Fibroblast of gingiva (primary cell): ENCODE results near the gene FBXL3.
A peak's percentile ranks its signal among the peaks of the same experiment; 100 is the strongest.
"Not testable (repeated sequence)": the region's sequence is repeated elsewhere in the genome, so short reads cannot be mapped to it uniquely, and the experiment has no call there.

Source experiments
- DNase-seq: peaks from one replicate; pipeline ENCODE4 v3.0.0-alpha.2; 2011; ENCODE audit warnings: low read depth

FBXL3 gene

GRCh38 chr13:77026255-77026860 is 601 bp downstream of the FBXL3 start:
- DNase-seq = peak; percentile 70

GRCh38 chr13:77022341-77022740 is 4.6 kb downstream of the FBXL3 start:
- peak; percentile 64 for DNase-seq

GRCh38 chr13:77019756-77020155 is 7.2 kb downstream of the FBXL3 start:
- no peak for DNase-seq

- DNase-seq = no peak
Measured at GRCh38 chr13:77016888-77017623, 9.9 kb downstream of the FBXL3 start.

- no peak for DNase-seq
Measured at GRCh38 chr13:77016251-77016812, 10.6 kb downstream of the FBXL3 start.

- DNase-seq = no peak
Measured at GRCh38 chr13:77014906-77015685, 11.9 kb downstream of the FBXL3 start.

- no peak for DNase-seq
Measured at GRCh38 chr13:77013853-77014542, 13.0 kb downstream of the FBXL3 start.

- DNase-seq = not testable (repeated sequence)
Measured at GRCh38 chr13:77009719-77010118, 17.2 kb downstream of the FBXL3 start.

GRCh38 chr13:77009011-77009410 is 17.9 kb downstream of the FBXL3 start:
- no peak for DNase-seq

GRCh38 chr13:77008337-77008736 is 18.6 kb downstream of the FBXL3 start:
- not testable (repeated sequence) for DNase-seq

- DNase-seq = peak; percentile 33
Measured at GRCh38 chr13:77002590-77003190, 24.3 kb downstream of the FBXL3 start.

GRCh38 chr13:77001963-77002587 is 24.9 kb downstream of the FBXL3 start:
- peak; percentile 21 for DNase-seq

GRCh38 chr13:77001540-77001939 is 25.4 kb downstream of the FBXL3 start:
- DNase-seq = no peak

- peak; percentile 24 for DNase-seq
Measured at GRCh38 chr13:77000475-77000874, 26.5 kb downstream of the FBXL3 start.

- no peak for DNase-seq
Measured at GRCh38 chr13:76994281-76994680, 32.7 kb downstream of the FBXL3 start.

GRCh38 chr13:76993473-76993872 is 33.5 kb downstream of the FBXL3 start:
- DNase-seq = no peak

GRCh38 chr13:76993021-76993420 is 33.9 kb downstream of the FBXL3 start:
- DNase-seq = no peak

GRCh38 chr13:76992548-76993001 is 34.4 kb downstream of the FBXL3 start:
- DNase-seq = peak; percentile 26

GRCh38 chr13:76991796-76992547 is 35.0 kb downstream of the FBXL3 start, which contains the start of gene CLN5:
Gene CLN5 (plus strand): TSS chr13:76992081. CDS start chr13:76992099, 18 bp downstream.
- DNase-seq = peak; percentile 96

GRCh38 chr13:76991432-76991795 is 35.5 kb downstream of the FBXL3 start:
- DNase-seq = no peak
